ENCODE measurements around the gene FGF11. TPM values are rescaled to one million over a fixed set of nuclear protein-coding genes. Genes with fewer than 3 reads are reported as not detected.

Gene FGF11
- polyA plus RNA-seq, 1 of the 3 experiments (the other 2 are of a cell fraction) = 1.9 TPM

DNA sequence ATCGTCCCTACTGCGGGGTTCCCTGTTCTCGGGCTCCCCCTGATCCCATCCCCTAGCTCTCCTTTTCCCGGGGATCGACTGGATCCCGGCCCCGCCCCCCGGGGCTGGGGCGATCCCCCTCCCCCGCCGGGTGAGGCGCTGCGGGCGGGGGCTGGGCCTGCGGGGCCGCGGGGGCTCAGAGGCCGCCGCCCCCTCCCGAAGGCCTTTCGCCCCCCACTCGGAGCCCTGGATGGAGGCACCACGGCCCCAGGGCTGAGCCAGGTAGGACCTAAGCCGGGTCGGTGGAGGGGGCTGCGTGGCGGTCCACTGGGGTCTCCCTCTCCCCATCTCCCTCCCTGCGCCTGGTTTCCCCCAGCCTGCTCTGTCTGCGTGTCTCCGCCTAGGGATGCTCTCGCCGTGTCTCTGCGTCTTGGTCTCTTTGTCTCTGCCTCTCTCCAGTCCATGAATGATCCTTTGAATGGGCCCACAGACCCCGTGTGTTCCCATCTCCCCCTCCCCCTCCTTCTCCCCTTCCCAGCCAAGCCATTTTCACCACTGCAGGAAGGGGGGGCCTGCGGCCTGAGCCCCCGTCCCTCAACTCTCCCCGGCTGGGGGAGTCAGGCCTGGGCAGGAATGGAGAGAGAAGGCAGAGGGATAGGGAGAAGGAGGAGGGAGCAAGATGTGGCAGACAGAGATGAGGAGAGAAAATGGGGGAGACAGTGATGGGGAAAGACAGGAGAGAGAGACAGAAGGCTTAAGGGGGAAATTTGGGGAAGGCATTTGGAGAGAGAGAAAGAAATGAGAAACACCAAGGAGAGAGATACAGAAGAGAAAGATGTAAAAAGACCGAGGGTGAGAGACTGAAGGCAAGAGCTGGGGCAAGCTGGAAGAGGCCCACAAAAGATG lies 33.7 kb upstream of the FGF11 start:
- WGBS (ENCODE audit: low lambda C conversion rate) = 7% methylated on average over 15 of the region's 38 CpGs
- Histone ChIP-seq H3K27ac (ENCODE audit: low read depth in 2 of 2, low read length in 1 of 2) (peak overlapping the region; percentile 76 to 88), H3K9me3 (no peaks in the 10 kb centered on the region), H3K4me2 (peak overlapping the region; percentile 100), H3F3A (replicated peaks; ENCODE audit: insufficient read depth) (peaks cover 14% of the 10 kb centered on the region), H3K36me3 (replicated peaks in 1 of 2; ENCODE audit: control insufficient read depth in 1 of 2, insufficient read depth in 2 of 2, low read length in 1 of 2) (peaks cover 16 to 18% of the 10 kb centered on the region in 2 experiments), H3K4me1 (ENCODE audit: control insufficient read depth in 1 of 2, insufficient read depth in 2 of 2, low read depth in 1 of 2, low read length in 1 of 2) (peaks cover 5 to 21% of the 10 kb centered on the region in 2 experiments; a peak in 2 of 4 replicates), H4K20me1 (ENCODE audit: insufficient read depth) (peaks cover 11% of the 10 kb centered on the region; the same call in 1 of the 2 replicates), H3K9ac (peak overlapping the region; percentile 94), H3K27me3 (ENCODE audit: insufficient read depth) (no peaks in the 10 kb centered on the region), H3K79me2 (ENCODE audit: insufficient read depth) (peaks cover 49% of the 10 kb centered on the region), H3K4me3 (ENCODE audit: low read depth in 2 of 2, low read length in 1 of 2) (peak overlapping the region; percentile 78 to 91), H3K9me2 (no peaks in the 10 kb centered on the region), H2AFZ (ENCODE audit: low read depth) (peak overlapping the region; percentile 31; the same call in 1 of the 2 replicates)
- DNase-seq = peak; percentile 78
- TF ChIP-seq, protein P1, sequence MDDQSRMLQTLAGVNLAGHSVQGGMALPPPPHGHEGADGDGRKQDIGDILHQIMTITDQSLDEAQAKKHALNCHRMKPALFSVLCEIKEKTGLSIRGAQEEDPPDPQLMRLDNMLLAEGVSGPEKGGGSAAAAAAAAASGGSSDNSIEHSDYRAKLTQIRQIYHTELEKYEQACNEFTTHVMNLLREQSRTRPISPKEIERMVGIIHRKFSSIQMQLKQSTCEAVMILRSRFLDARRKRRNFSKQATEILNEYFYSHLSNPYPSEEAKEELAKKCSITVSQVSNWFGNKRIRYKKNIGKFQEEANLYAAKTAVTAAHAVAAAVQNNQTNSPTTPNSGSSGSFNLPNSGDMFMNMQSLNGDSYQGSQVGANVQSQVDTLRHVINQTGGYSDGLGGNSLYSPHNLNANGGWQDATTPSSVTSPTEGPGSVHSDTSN (IDR thresholded peaks at IDR 0.05) = no peak
- TF ChIP-seq RAD21 (IDR thresholded peaks at IDR 0.05; ENCODE audit: low read length) (no peak), RFX5 (IDR thresholded peaks at IDR 0.05; ENCODE audit: low read length) (no peak), NRF1 (IDR thresholded peaks at IDR 0.05; ENCODE audit: low read depth, low read length) (no peak), EZH2phosphoT487 (IDR thresholded peaks at IDR 0.05; ENCODE audit: borderline replicate concordance, low read depth) (no peak), ELF1 (IDR thresholded peaks at IDR 0.05) (no peak), JUND (IDR thresholded peaks at IDR 0.05) (no peak), MXI1 (IDR thresholded peaks at IDR 0.05; ENCODE audit: low read depth, low read length) (no peak), RCOR1 (IDR thresholded peaks at IDR 0.05; ENCODE audit: low read length) (no peak), FOXM1 (IDR thresholded peaks at IDR 0.05; ENCODE audit: low read depth) (no peak), YY1 (IDR thresholded peaks at IDR 0.05; ENCODE audit: low read depth) (no peak)
- TF ChIP-seq, protein P2, sequence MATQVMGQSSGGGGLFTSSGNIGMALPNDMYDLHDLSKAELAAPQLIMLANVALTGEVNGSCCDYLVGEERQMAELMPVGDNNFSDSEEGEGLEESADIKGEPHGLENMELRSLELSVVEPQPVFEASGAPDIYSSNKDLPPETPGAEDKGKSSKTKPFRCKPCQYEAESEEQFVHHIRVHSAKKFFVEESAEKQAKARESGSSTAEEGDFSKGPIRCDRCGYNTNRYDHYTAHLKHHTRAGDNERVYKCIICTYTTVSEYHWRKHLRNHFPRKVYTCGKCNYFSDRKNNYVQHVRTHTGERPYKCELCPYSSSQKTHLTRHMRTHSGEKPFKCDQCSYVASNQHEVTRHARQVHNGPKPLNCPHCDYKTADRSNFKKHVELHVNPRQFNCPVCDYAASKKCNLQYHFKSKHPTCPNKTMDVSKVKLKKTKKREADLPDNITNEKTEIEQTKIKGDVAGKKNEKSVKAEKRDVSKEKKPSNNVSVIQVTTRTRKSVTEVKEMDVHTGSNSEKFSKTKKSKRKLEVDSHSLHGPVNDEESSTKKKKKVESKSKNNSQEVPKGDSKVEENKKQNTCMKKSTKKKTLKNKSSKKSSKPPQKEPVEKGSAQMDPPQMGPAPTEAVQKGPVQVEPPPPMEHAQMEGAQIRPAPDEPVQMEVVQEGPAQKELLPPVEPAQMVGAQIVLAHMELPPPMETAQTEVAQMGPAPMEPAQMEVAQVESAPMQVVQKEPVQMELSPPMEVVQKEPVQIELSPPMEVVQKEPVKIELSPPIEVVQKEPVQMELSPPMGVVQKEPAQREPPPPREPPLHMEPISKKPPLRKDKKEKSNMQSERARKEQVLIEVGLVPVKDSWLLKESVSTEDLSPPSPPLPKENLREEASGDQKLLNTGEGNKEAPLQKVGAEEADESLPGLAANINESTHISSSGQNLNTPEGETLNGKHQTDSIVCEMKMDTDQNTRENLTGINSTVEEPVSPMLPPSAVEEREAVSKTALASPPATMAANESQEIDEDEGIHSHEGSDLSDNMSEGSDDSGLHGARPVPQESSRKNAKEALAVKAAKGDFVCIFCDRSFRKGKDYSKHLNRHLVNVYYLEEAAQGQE (IDR thresholded peaks at IDR 0.05; ENCODE audit: low read depth, low read length) = no peak
- TF ChIP-seq, protein P3, sequence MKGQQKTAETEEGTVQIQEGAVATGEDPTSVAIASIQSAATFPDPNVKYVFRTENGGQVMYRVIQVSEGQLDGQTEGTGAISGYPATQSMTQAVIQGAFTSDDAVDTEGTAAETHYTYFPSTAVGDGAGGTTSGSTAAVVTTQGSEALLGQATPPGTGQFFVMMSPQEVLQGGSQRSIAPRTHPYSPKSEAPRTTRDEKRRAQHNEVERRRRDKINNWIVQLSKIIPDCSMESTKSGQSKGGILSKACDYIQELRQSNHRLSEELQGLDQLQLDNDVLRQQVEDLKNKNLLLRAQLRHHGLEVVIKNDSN (IDR thresholded peaks at IDR 0.05; ENCODE audit: borderline replicate concordance, low read depth) = no peak
- CTCF ChIA-PET = interaction anchor here (0.6 to 4.9 kb wide), 9 partner anchors 9 to 262 kb away, joined by 3 to 28 read pairs (median 4); partner anchors contain the start of gene TMEM95
- POLR2A ChIA-PET = interaction anchor here (1.0 kb wide), 1 partner anchor 282 kb away, joined by 3 read pairs; the partner anchor contains the start of gene TP53

All from SK-N-SH (cell line).